ENCODE data around the gene PAPOLB.
A peak's percentile ranks its signal among the peaks of the same experiment; 100 is the strongest.

PAPOLB gene

GRCh38 chr7:4840079-4840501 is 21.7 kb downstream of the PAPOLB start:
- DNase-seq: no peak

GRCh38 chr7:4838626-4839334 is 23.1 kb downstream of the PAPOLB start:
- no peak for DNase-seq

- DNase-seq: no peak
Measured at GRCh38 chr7:4837803-4838625, 23.8 kb downstream of the PAPOLB start.

GRCh38 chr7:4837041-4837802 is 24.6 kb downstream of the PAPOLB start:
- DNase-seq: no peak

GRCh38 chr7:4836206-4836661 is 25.6 kb downstream of the PAPOLB start:
- no peak for DNase-seq

GRCh38 chr7:4835398-4836205 is 26.2 kb downstream of the PAPOLB start:
- no peak for DNase-seq

GRCh38 chr7:4834601-4835397 is 27.0 kb downstream of the PAPOLB start:
- no peak for DNase-seq

- no peak for DNase-seq
Measured at GRCh38 chr7:4833691-4834600, 27.9 kb downstream of the PAPOLB start.

GRCh38 chr7:4833176-4833575 is 28.7 kb downstream of the PAPOLB start:
- DNase-seq: no peak

- DNase-seq: no peak
Measured at GRCh38 chr7:4832711-4833110, 29.1 kb downstream of the PAPOLB start.

- no peak for DNase-seq
Measured at GRCh38 chr7:4831723-4832495, 29.9 kb downstream of the PAPOLB start.

- peak; percentile 57 for DNase-seq
Measured at GRCh38 chr7:4830176-4830575, 31.7 kb downstream of the PAPOLB start.

GRCh38 chr7:4828720-4829383 is 33.0 kb downstream of the PAPOLB start:
- no peak for DNase-seq

GRCh38 chr7:4825081-4825480 is 36.7 kb downstream of the PAPOLB start:
- DNase-seq: no peak

- no peak for DNase-seq
Measured at GRCh38 chr7:4824120-4824775, 37.6 kb downstream of the PAPOLB start.

- DNase-seq: no peak
Measured at GRCh38 chr7:4823441-4824119, 38.2 kb downstream of the PAPOLB start.

- DNase-seq: no peak
Measured at GRCh38 chr7:4822677-4823076, 39.2 kb downstream of the PAPOLB start.

- no peak for DNase-seq
Measured at GRCh38 chr7:4820967-4821471, 40.8 kb downstream of the PAPOLB start.

All from activated T-cell treated with anti-CD3 and anti-CD28 coated beads, Interleukin-2, amount 50 U/mL, for 1 hour (primary cell).